Measurements from ENCODE around the gene SRM. TPM values are rescaled to one million over a fixed set of nuclear protein-coding genes. Genes with fewer than 3 reads are reported as not detected.
"Not testable (repeated sequence)": the region's sequence is repeated elsewhere in the genome, so short reads cannot be mapped to it uniquely, and the experiment has no call there.

SRM gene
- total RNA-seq, 2 donors from 2014 or later, result 106 to 107 TPM

DNA sequence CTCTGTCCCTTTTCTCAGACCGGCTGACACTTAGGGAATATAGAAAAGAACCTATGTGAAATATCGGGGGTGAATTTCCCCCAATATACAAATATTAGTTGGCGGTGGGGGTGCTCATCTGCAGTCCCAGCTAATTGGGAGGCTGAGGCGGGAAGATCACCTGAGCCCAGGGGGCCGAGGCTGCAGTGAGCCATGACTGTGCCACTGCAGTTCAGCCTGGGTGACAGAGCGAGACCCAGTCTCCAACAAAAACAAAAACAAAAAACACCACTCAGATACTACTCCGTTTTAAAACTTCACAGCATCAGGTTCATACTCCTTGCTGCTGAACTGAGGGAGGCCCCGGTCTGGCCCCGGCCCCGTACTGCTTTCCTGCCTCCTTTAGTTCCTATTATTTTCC is 45.8 kb upstream of the SRM start:
- H3K27ac Mint-ChIP-seq, result no peak overlapping the region
- no peak overlapping the region for H3K4me3 Mint-ChIP-seq
- TF ChIP-seq, protein P1, sequence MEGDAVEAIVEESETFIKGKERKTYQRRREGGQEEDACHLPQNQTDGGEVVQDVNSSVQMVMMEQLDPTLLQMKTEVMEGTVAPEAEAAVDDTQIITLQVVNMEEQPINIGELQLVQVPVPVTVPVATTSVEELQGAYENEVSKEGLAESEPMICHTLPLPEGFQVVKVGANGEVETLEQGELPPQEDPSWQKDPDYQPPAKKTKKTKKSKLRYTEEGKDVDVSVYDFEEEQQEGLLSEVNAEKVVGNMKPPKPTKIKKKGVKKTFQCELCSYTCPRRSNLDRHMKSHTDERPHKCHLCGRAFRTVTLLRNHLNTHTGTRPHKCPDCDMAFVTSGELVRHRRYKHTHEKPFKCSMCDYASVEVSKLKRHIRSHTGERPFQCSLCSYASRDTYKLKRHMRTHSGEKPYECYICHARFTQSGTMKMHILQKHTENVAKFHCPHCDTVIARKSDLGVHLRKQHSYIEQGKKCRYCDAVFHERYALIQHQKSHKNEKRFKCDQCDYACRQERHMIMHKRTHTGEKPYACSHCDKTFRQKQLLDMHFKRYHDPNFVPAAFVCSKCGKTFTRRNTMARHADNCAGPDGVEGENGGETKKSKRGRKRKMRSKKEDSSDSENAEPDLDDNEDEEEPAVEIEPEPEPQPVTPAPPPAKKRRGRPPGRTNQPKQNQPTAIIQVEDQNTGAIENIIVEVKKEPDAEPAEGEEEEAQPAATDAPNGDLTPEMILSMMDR (conservative IDR thresholded peaks at IDR 0.05), result no peak
- Histone ChIP-seq H3K27ac (ENCODE audit: low read depth, low read length) (no peak overlapping the region), H3K9me3 (ENCODE audit: control insufficient read depth, low read length) (no peaks in the 10 kb centered on the region), H3K27me3 (ENCODE audit: control insufficient read depth, insufficient read depth, low read length, poor library complexity, severe bottlenecking) (no peaks in the 10 kb centered on the region), H3K4me3 (ENCODE audit: low read length) (no peak overlapping the region), H3K9ac (ENCODE audit: extremely low read depth, low read length, poor library complexity, severe bottlenecking) (no peak overlapping the region), H3K4me1 (ENCODE audit: control insufficient read depth, insufficient read depth, low read length) (no peaks in the 10 kb centered on the region), H3K36me3 (ENCODE audit: control insufficient read depth, insufficient read depth, low read length) (peaks cover 40% of the 10 kb centered on the region)
- DNase-seq, result no peak
- peaks cover 42% of the 10 kb centered on the region for H3K36me3 Mint-ChIP-seq (ENCODE audit: low read depth)
- no peaks in the 10 kb centered on the region for H3K4me1 Mint-ChIP-seq
- WGBS, 2 experiments (ENCODE audit: insufficient coverage in 1 of 2, insufficient read length in 1 of 2), result 95 to 100% methylated on average over 5 to 10 of the region's 10 CpGs
- H3K9me3 Mint-ChIP-seq, result no peaks in the 10 kb centered on the region
- H3K27me3 Mint-ChIP-seq (ENCODE audit: insufficient read depth), result no peaks in the 10 kb centered on the region

DNA sequence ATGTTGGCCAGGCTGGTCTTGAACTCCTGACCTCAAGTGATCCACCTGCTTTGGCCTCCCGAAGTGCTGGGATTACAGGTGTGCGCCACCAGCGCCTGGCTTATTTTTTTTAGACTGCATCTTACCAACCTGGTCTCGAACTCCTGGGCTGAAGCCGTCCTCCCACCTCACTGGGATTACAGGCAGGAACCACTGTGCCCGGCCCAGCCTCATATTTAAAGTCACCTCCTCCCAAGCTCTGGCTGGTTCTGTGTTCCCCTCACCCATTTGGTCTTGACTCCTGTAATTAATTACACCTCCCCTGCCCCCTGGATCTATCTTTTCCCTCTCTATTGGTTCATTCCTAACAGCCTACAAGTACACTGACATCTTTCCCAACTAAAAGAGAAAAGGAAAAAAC is 41.5 kb upstream of the SRM start:
- TF ChIP-seq, protein P1 (conservative IDR thresholded peaks at IDR 0.05), result no peak
- Mint-ChIP-seq H3K27ac (no peak overlapping the region), H3K9me3 (no peaks in the 10 kb centered on the region), H3K4me1 (peaks cover 4% of the 10 kb centered on the region), H3K4me3 (no peak overlapping the region), H3K27me3 (ENCODE audit: insufficient read depth) (no peaks in the 10 kb centered on the region), H3K36me3 (ENCODE audit: low read depth) (peaks cover 27% of the 10 kb centered on the region)
- Histone ChIP-seq H3K9me3 (ENCODE audit: control insufficient read depth, low read length) (no peaks in the 10 kb centered on the region), H3K36me3 (ENCODE audit: control insufficient read depth, insufficient read depth, low read length) (peaks cover 22% of the 10 kb centered on the region), H3K27me3 (ENCODE audit: control insufficient read depth, insufficient read depth, low read length, poor library complexity, severe bottlenecking) (no peaks in the 10 kb centered on the region), H3K27ac (ENCODE audit: low read depth, low read length) (no peak overlapping the region), H3K4me3 (ENCODE audit: low read length) (no peak overlapping the region), H3K4me1 (ENCODE audit: control insufficient read depth, insufficient read depth, low read length) (no peaks in the 10 kb centered on the region), H3K9ac (ENCODE audit: extremely low read depth, low read length, poor library complexity, severe bottlenecking) (no peak overlapping the region)
- DNase-seq, result no peak
- WGBS, 2 experiments (ENCODE audit: insufficient coverage in 1 of 2, insufficient read length in 1 of 2), result 89 to 93% methylated on average over 6 of the region's 6 CpGs

DNA sequence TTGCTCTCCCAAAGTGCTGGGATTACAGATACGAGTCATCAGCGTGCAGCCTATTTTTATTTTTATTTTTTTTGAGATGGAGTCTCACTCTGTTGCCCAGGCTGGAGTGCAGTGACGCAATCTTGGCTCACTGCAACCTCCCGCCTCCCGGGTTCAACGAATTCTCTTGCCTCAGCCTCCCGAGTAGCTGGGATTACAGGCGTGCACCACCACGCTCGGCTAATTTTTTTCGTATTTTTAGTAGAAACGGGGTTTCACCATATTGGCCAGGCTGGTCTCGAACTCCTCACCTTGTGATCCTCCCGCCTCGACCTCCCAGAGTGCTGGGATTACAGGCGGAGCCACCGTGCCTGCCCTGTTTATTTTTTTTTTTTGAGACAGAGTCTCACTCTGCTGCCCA is 41.0 kb upstream of the SRM start:
- H3K27ac Mint-ChIP-seq; H3K27me3 ChIP-seq (ENCODE audit: control insufficient read depth, insufficient read depth, low read length, poor library complexity, severe bottlenecking); H3K27ac ChIP-seq (ENCODE audit: low read depth, low read length); DNase-seq; H3K4me1 Mint-ChIP-seq; H3K4me3 Mint-ChIP-seq; H3K4me1 ChIP-seq (ENCODE audit: control insufficient read depth, insufficient read depth, low read length); H3K9me3 ChIP-seq (ENCODE audit: control insufficient read depth, low read length); H3K4me3 ChIP-seq (ENCODE audit: low read length); H3K9me3 Mint-ChIP-seq; H3K9ac ChIP-seq (ENCODE audit: extremely low read depth, low read length, poor library complexity, severe bottlenecking); H3K27me3 Mint-ChIP-seq (ENCODE audit: insufficient read depth): not testable (repeated sequence)
- 95% methylated on average over 15 to 17 of the region's 17 CpGs for WGBS, 2 experiments (ENCODE audit: insufficient coverage in 1 of 2, insufficient read length in 1 of 2)
- peaks cover 22% of the 10 kb centered on the region for H3K36me3 ChIP-seq (ENCODE audit: control insufficient read depth, insufficient read depth, low read length)
- peaks cover 27% of the 10 kb centered on the region for H3K36me3 Mint-ChIP-seq (ENCODE audit: low read depth)

DNA sequence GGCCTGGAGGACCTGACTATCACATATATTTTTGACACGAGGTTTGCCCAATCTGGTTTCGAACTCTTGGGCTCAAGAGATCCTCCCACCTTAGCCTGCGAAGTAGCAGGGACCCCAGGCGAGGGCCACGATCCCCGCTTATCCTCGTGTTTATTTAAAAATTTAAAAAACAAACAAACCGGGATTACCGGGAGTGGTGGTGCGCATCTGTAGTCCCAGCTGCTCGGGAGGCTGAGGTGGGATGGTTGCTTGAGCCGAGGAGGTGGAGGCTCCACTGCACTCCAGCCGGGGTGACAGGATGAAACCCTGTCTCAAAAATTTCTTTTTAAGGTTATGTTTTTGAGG is 40.3 kb upstream of the SRM start:
- TF ChIP-seq, protein P1 (conservative IDR thresholded peaks at IDR 0.05), result no peak
- 86 to 87% methylated on average over 9 to 13 of the region's 13 CpGs for WGBS, 2 experiments (ENCODE audit: insufficient coverage in 1 of 2, insufficient read length in 1 of 2)
- peak overlapping the region; percentile 100 for H3K4me3 ChIP-seq (ENCODE audit: low read length)
- Mint-ChIP-seq H3K9me3 (no peaks in the 10 kb centered on the region), H3K4me3 (peak overlapping the region; percentile 86), H3K27ac (peak overlapping the region; percentile 95), H3K27me3 (ENCODE audit: insufficient read depth) (no peaks in the 10 kb centered on the region), H3K36me3 (ENCODE audit: low read depth) (peaks cover 30% of the 10 kb centered on the region), H3K4me1 (peaks cover 4% of the 10 kb centered on the region)
- peaks cover 29% of the 10 kb centered on the region for H3K36me3 ChIP-seq (ENCODE audit: control insufficient read depth, insufficient read depth, low read length)
- no peak for DNase-seq
- no peaks in the 10 kb centered on the region for H3K4me1 ChIP-seq (ENCODE audit: control insufficient read depth, insufficient read depth, low read length)
- no peaks in the 10 kb centered on the region for H3K27me3 ChIP-seq (ENCODE audit: control insufficient read depth, insufficient read depth, low read length, poor library complexity, severe bottlenecking)
- no peak overlapping the region for H3K27ac ChIP-seq (ENCODE audit: low read depth, low read length)
- H3K9me3 ChIP-seq (ENCODE audit: control insufficient read depth, low read length), result no peaks in the 10 kb centered on the region
- H3K9ac ChIP-seq (ENCODE audit: extremely low read depth, low read length, poor library complexity, severe bottlenecking), result no peak overlapping the region

Measured in endodermal cell (in vitro differentiated cells).